HG03139 (cell line): ENCODE results near the gene CELA2B.
"Not testable (repeated sequence)": the region's sequence is repeated elsewhere in the genome, so short reads cannot be mapped to it uniquely, and the experiment has no call there.

ENCODE experiments used
- ATAC-seq: cut with Tn5 transposase; IDR thresholded peaks from one replicate; pipeline ENCODE4 v1.9.1; 2021; ENCODE audit not compliant: unreplicated experiment

The CELA2B gene

DNA sequence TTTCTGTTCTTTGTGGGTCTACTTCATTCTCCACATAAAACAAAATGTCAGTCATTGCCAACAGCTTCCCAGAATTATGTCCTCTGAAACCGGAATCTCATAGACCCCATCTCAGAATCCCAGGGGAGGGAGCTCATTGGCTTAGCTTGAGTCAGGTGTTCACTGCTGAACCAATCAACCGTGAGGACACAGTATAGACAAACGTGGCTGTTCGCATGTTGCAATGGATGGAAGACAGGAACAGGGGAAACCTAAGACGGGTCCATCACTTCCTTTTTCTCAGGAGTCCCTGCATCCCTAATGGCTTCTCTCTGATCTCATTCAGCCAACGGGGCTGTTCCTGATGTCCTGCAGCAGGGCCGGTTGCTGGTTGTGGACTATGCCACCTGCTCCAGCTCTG, 10.2 kb upstream of the CELA2B start:
- no peak for ATAC-seq

DNA sequence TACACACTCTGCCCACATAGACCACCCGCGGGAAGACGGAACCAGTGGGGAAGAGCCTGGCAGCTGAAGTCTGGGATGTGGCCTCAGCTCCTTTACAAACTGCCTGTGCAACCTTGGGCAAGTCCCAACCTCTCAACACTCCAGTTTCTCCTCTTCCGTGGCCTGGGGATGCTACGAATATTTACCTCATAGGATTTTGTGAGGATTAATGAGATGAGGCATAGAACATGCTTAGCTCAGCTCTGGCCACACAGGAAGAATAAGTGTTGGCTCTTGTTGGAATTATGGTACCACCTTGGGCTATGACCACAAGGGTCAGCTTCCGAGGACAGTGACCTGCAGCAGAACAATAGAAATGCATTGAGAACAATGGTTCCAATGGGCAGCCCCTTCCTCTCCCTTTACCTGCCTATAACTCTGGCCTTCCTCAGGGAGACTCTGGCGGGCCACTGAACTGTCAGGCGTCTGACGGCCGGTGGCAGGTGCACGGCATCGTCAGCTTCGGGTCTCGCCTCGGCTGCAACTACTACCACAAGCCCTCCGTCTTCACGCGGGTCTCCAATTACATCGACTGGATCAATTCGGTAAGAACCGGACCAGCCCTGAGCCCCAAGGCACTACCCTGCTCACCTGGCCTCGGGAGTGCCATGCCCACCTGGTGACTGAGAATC, 8.8 kb upstream of the CELA2B start:
- not testable (repeated sequence) for ATAC-seq

DNA sequence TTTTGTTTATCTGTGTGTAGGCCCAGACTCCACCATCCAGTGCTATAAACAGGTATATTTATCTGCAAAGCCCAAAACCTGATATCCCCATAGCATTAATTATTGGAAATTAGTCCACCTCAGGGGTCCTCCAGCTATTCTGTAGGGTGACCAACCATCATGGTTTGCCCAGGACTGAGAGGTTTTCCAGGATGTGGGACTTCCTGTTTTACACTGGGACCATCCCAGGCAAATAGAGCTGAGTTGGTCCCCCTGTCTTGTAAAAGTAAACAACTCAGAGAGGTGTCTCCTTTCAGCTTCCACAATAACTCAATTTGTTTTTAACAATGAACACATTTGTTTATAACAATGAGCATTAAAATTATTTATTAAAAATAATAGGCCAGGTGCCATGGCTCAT, 7.8 kb upstream of the CELA2B start:
- no peak for ATAC-seq

DNA sequence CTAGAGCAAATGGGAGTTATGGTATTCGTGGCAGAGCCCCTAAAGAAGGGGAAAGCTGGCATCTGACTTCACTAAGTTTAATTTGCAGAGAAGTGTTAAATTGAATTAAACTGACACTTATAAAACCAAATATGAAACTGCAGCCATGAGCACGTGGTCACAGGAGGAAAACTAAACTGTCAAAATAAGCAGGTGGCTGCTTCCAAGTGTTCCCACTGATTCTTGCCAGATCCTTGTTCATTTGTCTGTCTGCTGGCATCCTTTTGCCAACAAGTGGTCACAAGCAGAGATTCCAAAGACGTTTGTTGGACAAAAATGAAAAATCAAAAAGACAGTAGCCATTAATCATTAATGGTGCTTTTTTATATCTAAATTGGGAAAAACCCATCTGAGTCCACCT, 6.5 kb upstream of the CELA2B start:
- no peak for ATAC-seq

DNA sequence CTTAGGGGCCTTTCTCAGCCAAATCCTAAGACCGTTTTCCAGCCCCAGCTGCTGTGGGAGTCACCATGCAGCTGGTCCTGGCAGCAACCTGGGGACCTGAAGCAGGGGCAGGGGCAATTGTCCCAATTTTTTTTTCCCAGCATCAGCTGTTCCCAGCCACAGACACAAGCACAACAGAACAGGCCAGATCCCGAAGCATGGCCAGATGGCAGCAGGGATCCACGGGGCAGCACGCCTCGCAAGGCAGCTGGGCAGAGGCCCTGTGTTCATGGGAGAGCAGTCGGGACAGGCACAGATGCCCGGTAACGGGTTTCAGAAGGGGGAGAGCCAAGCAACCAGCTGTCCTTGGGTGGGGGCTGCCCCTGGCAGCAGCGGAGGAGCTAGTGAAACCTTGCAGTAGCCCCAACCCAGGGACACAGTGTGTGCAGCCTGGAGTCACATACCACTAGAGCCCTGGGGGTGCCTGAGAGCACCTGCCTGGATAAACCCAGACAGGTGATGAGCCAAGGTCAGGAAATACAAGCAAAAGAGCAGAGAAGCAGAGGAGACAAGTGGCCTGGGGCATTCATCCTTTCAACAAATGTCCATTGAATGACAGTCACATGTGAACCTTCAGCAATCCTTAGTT, 6.0 kb upstream of the CELA2B start:
- not testable (repeated sequence) for ATAC-seq

DNA sequence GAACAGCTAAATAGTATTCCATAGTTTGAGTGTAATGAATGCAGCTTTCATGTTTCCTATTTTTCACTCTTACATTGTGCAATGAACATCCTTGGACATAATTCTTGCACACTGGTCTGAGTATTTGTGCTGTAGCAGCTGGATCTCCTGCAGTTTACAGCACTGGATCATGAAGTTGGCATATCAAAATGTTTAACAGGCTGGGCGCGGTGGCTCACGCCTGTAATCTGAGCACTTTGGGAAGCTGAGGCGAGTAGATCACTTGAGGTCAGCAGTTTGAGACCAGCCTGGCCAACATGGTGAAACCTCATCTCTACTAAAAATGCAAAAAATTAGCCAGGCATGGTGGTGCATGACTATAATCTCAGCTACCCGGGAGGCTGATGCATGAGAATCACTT, 4.8 kb upstream of the CELA2B start:
- not testable (repeated sequence) for ATAC-seq

DNA sequence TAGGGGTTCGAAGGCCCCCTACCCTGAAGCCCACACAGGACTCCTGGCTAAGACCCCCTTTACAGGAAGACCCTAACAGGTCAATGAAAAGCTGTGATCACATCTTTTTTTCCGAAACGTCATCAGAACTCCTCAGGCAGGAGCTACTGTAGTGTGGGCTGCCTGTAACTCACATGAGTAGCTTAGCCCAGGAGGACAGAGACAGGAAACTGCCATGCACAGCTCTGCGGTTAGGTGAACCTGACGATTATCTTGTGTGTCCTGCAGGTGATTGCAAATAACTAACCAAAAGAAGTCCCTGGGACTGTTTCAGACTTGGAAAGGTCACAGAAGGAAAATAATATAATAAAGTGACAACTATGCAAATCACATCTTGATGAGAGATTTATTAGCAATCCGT, 4.2 kb upstream of the CELA2B start:
- ATAC-seq, result not testable (repeated sequence)

DNA sequence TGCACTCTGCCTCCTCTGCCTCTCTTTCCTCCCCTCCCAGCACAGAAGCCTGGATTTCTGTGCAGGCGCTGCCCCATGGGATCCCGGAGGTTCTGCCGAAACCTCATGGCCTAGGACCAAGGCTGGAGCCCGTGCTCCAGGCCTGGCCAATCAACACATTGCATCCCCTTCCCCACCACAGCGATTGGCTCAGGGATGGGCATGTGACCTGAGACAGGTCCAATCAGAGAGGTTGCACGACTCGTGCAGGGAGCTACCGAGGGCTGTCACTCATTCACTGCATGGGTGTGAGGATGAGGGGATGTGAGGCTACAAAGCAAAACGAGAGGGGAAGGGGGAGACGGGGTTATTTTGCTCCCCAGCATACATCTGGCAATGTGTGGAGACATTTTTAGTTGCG, 3.3 kb upstream of the CELA2B start:
- ATAC-seq, result no peak

DNA sequence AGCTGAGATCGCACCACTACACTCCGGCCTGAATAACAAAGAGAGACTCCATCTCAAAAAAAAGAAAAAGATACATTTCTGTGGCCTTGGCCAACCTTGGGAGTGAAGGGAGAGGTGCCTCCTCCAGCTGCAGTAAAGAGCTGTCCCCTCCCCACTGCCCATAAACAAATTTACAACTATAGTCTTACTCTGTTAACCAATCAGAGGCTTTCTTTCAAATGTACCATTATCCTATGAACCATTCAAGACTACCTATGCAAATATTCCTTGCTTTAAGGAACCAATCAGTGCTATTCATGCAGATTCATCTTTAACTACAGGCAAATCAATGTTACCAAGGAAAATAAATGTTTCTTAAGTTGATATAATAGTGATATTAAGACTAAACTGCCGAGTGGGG, 1.0 kb downstream of the CELA2B start:
- ATAC-seq, result no peak

DNA sequence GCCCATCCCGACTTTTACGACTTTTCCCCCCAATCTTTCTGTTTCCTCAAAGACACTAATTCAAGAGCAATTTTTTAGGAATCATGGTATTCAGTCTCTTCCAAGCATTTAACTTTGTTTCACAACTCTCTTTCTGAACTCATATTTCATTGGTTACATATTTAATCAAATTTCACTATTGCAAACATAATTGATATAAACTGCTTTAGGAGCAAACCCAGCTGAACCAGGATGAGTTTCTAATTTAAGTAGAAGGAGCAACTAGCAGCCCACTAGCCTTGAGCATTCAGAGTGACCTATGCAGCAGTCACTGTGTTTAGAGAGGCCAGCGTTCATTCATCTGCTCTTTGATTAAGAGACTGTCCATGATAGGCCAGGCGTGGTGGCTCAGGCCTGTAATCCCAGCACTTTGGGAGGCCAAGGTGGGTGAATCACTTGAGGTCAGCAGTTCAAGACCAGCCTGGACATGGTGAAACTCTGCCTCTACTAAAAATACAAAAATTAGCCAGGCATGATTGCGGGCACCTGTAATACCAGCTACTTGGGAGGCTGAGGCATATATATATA, 1.8 kb downstream of the CELA2B start:
- ATAC-seq, result no peak

DNA sequence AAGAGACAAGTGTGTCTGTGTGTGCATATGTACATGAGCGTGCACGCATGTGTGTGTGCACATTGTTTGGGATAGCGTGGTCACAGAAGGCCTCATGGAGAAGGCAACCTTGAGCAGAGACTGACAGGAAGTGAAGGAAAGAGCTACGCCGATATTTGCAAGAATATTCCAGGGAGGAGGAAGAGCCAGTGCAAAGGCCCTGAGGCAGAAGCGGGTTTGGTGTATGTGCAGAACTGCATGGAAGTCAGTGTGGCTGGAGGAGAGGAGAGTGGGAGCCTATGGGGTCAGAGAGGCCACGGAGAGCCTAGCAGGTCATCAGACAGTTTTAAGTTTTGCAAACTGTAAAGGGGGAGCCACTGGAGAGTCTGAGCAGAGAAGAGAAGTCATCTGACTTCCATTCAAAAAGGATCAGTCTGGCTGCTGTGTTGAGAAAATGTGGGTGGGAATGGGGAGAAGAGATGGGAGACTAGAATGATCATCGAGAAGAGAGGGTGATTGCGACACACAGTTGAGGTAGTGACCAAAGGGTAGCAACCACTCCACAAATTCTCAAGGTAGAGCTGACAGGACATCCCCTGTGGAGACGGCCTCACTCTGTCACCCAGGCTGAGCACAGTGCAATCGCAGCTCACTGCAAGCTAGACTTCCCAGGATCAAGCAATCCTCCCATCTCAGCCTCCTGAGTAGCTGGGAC, 3.9 kb downstream of the CELA2B start:
- no peak for ATAC-seq

DNA sequence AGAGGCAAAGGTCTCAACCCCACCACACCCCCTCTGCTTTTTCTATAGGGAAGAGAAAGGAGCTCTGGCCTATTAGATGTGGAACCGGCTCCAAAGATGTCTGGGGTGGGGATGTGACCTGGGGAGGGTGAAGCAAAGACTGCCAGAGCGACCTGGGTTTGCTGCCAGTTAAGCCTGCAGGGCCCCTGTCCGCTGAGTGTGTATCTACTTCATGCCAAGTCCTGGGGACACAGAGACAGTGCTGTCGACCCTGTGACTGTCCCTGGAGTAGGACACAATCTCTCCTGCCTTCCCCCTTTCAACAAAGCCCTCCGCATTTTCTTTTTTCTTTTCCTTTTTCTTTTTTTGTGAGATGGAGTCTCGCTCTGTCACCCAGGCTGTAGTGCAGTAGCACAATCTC, 6.6 kb downstream of the CELA2B start:
- not testable (repeated sequence) for ATAC-seq

DNA sequence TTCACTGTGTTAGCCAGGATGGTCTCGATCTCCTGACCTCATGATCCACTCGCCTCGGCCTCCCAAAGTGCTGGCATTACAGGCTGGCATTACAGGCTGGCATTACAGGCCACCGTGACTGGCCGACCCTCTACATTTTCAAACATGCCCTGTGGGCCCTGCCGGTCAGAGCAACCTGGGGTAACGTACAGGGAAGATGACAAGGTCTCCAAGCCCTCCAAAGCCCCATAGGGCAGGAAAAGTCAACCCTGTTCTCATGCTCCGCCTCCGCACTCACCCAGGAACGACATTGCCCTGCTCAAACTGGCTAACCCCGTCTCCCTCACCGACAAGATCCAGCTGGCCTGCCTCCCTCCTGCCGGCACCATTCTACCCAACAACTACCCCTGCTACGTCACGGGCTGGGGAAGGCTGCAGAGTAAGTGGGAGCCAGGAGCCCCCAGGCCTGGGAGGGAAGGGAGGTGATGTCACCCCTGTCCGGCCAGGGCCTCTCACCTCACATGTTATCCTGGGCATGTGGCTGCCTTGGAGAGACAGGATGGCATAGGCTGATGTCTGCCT, 7.2 kb downstream of the CELA2B start:
- ATAC-seq, result not testable (repeated sequence)

DNA sequence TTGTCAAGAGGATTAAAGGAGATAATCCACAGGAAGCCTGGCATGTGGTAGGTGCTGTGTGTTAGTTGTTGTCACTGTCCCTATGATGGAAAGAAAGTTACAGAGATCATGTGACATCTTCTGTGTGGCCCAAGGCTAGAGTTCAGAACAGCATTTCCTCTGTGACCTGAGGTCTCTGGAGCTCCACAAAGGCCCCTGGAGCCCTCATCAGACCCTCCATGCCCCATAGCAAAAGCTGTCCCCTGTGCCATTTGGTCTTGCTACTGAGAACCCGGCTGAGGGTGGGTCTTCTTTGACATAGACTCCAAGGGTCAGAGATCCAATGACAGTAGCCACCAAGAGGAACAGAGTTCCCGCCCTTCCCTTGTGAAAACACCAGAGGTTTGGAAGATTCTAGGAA, 8.1 kb downstream of the CELA2B start:
- ATAC-seq, result no peak

DNA sequence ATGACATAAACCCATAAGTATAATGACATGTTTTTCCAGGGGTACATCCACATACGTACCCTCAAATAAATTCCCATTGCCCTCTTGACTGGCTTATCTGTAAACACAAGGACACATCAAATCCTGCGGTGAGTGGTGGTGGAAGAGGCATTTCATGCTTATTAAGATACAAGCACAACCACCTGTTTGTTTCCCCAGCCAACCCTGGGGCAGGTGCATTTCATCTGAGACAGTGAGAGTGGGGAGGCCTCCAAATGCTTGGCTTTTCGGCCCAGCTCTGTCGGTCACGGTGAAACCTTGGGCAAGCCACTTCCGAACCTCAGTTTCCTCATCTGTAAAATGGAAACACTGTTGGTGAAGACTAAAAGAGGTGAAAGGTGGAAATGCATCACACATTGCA, 8.5 kb downstream of the CELA2B start:
- not testable (repeated sequence) for ATAC-seq

DNA sequence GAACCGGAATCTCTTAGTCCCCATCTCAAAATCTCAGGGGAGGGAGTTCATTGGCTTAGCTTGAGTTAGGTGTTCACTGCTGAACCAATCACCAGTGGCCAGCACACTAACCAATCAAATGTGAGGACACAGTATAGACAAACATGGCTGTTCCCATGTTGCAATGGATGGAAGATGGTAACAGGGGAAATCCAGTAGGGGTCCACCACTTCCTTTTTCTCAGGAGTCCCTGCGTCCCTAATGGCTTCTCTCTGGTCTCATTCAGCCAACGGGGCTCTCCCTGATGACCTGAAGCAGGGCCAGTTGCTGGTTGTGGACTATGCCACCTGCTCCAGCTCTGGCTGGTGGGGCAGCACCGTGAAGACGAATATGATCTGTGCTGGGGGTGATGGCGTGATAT, 9.7 kb downstream of the CELA2B start:
- ATAC-seq, result no peak

DNA sequence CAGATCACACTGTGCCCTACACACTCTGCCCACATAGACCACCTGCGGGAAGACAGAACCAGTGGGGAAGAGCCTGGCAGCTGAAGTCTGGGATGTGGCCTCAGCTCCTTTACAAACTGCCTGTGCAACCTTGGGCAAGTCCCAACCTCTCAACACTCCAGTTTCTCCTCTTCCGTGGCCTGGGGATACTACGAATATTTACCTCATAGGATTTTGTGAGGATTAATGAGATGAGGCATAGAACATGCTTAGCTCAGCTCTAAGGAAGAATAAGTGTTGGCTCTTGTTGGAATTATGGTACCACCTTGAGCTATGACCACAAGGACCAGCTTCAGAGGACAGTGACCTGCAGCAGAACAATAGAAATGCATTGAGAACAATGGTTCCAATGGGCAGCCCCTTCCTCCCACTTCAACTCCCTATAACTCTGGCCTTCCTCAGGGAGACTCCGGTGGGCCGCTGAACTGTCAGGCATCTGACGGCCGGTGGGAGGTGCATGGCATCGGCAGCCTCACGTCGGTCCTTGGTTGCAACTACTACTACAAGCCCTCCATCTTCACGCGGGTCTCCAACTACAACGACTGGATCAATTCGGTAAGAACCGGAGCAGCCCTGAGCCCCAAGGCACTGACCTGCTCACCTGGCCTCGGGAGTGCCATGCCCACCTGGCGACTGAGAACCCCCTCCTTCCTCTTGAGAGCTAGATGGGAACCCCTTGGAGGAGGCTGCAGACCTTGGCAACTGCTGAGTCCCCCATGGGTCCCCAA, 11.1 kb downstream of the CELA2B start:
- ATAC-seq, result not testable (repeated sequence)

DNA sequence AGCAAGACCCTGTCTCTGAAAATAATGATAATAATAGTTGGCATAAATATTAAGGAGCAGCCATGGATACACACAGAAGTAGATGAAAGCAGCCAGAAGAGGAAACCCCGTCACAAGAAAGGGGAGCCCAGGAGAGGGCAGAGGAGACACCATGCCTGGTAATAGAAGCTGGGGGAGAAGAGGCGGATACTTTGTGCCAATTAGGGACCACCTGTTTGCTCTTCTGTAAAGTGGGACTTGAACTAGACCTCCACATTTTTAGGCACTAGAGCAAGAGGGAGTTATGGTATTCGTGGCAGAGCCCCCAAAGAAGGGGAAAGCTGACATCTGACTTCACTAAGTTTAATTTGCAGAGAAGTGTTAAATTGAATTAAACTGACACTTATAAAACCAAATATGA, 12.5 kb downstream of the CELA2B start:
- no peak for ATAC-seq

DNA sequence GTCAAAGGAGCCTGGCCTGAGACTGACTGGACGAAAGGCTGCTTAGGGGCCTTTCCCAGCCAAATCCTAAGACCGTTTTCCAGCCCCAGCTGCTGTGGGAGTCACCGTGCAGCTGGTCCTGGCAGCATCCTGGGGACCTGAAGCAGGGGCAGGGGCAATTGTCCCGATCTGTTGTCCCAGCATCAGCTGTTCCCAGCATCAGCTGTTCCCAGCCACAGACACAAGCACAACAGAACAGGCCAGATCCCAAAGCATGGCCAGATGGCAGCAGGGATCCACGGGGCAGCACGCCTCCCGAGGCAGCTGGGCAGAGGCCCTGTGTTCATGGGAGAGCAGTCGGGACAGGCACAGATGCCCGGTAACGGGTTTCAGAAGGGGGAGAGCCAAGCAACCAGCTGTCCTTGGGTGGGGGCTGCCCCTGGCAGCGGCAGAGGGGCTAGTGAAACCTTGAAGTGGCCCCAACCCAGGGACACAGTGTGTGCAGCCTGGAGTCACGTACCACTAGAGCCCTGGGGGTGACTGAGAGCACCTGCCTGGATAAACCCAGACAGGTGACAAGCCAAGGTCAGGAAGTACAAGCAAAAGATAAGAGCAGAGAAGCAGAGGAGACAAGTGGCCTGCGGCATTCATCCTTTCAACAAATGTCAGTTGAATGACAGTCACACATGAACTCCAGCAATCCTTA, 13.3 kb downstream of the CELA2B start:
- ATAC-seq, result no peak

DNA sequence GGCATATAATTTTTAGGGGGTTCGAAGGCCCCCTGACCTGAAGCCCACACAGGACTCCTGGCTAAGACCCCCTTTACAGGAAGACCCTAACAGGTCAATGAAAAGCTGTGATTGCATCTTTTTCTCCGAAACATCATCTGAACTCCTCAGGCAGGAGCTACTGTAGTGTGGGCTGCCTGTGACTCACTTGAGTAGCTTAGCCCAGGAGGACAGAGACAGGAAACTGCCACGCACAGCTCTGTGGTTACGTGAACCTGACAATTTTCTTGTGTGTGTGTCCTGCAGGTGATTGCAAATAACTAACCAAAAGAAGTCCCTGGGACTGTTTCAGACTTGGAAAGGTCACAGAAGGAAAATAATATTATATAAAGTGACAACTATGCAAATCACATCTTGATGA, 15.1 kb downstream of the CELA2B start:
- not testable (repeated sequence) for ATAC-seq
